Stimulated activated CD8-positive, alpha-beta memory T cell treated with anti-CD3 and anti-CD28 coated beads, Interleukin-15, amount 100 ng/mL, for 1 hour (primary cell): Measurements from ENCODE around the gene BSN.

Source experiments
- DNase-seq: peaks from one replicate; pipeline ENCODE4 v3.0.0-alpha.2; 2020; ENCODE audit warnings: low read depth

The BSN gene

DNA sequence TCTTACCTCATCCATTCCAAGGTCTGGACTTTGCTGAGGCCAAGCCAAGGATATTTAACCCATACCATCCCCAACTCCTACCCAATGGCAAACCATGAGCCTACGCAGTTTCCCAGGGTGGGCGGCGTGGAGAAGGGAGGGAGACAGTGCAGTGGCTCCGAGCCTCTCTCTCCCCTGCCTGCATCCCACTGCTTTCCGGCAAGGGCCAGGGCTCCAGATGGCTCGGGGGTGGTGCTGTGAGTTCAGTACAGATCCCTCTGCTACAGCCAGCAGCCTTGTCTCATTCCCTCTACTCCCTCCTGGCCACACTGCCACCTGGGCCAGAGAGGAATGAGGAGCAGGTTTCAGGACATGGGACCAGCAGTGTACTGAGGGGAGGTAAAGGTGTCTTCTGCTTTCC is 75.6 kb downstream of the BSN start:
- DNase-seq: no peak

- DNase-seq: no peak
Measured at GRCh38 chr3:49630784-49631183, 76.5 kb downstream of the BSN start.

DNA sequence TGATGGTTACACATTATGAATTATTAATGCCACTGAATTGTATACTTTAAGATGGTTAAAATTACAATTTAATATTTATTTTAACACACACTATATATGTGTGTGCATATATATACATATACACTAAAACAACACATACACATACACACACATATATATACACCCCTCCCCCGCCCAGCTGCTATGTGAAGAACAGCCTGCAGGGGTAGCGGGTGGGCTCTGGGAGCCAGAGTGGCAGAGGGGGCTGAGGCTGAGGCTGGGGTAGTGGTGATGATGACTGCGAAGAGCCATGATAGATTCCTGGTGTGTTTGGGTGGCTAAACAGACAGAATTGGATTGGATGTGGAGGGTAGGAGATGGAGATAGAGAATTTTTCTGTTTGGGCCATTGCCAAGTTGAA is 80.5 kb downstream of the BSN start:
- no peak for DNase-seq

DNA sequence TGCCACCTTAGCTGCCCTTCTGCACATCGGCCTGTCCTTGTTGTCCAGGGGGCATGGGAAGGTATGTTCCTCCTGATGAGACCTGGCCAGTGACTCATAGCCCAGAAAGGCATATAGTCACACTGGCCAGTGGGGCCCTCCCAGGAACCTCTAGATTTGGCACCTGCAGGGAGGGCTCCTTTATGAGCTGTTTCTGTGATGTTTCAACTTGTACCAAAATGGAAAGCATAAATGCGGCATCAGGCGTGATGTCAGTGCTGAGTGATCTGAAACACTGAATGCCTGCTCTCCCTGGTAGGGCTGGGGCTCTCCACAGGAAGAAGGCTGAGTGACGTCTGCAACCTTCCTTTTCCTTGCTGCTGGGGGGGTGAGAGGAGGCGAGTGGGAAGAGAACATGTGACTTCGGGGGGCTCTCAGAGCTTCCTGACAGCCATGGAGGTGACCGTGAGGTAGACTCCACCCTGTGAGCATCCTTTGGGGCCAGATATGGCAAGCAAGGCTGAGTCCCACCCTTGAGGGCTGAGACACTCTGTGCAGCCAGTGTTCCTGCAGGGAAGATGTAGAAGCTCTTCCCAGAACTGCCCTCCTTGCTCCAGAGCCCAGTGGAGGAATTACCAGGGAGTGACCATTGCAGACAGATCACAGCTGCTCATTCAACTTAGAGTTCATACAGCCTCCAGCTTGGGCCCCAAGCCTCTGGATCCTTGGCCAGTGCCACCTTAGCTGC is 82.8 kb downstream of the BSN start:
- DNase-seq: no peak

DNA sequence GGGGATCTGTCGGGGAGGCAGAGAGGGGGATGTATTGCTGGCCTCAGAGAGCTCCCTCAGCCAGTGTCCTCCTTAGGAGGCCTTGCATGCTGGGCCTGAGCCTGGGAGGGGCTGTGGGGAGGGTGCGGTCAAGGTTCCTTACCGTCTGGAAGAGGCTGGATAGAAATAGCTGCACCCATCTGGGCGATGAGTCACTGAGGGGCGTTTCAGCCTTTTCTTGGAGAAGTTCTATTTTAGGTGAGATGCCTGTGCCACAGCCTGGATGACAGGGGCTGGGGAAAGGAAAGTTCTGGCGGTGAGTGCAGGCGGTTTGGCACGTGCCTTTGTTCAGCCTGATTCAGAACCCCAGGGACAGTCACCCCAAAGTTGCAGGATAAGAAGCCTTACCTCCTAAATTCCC is 84.2 kb downstream of the BSN start:
- DNase-seq: no peak

DNA sequence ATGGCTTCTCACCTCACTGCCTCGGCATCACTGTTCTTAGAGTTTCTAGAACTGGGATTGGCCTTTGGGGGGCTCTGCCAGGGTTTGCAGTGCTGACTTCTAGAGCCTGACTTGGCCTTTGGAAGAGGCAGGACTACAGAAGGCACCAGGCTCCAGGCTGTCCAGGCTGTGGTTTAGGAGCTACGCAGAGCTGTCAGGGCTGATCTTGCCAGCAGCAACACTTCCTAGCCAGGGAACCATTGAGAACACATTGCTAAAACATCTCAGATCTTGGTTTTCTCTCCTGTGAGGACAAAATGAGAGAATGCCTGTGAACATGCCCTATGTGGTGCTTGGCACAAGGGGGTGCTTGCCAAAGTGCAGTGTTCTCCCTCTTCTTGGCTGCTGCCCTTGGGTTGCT is 85.3 kb downstream of the BSN start:
- DNase-seq: no peak

- no peak for DNase-seq
Measured at GRCh38 chr3:49641292-49641691, 87.0 kb downstream of the BSN start.

DNA sequence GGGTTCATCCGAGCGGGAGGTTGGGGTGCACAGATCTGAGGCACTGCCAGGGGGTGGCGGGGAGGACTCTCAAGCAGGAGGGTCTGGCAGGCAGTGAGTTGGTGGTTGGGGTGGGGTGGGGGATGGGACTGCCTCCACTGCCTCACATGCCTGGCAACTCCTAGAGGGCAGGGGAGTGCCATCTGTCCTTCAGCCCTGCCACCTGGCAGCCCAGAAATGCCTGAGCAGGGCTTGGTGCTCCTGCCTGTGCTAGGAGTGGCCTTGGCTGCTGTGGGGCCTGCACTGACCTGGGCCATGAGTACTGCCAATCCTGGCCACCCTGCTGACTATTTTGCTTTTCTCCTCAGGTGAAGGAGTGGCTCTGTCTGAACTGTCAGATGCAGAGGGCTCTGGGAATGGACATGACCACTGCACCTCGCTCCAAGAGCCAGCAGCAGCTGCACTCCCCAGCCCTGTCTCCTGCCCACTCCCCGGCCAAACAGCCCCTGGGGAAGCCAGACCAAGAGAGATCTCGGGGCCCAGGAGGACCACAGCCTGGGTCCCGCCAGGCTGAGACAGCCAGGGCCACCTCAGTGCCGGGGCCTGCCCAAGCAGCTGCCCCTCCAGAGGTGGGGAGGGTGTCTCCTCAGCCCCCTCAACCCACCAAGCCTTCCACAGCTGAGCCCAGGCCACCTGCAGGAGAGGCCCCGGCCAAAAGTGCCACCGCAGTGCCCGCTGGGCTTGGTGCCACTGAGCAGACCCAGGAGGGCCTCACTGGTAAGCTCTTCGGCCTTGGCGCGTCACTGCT is 87.8 kb downstream of the BSN start:
- no peak for DNase-seq

DNA sequence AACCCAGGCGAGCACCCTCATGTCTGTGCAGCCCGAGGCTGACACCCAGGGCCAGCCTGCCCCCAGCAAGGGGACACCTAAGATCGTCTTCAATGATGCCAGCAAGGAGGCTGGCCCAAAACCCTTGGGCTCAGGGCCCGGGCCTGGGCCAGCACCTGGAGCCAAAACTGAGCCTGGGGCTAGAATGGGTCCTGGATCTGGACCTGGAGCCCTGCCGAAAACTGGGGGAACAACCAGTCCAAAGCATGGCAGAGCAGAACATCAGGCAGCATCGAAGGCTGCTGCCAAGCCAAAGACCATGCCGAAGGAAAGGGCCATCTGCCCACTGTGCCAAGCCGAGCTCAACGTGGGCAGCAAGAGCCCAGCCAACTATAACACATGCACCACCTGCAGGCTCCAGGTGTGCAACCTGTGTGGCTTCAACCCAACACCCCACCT is 88.5 kb downstream of the BSN start:
- DNase-seq: no peak

- no peak for DNase-seq
Measured at GRCh38 chr3:49644684-49645083, 90.4 kb downstream of the BSN start.

DNA sequence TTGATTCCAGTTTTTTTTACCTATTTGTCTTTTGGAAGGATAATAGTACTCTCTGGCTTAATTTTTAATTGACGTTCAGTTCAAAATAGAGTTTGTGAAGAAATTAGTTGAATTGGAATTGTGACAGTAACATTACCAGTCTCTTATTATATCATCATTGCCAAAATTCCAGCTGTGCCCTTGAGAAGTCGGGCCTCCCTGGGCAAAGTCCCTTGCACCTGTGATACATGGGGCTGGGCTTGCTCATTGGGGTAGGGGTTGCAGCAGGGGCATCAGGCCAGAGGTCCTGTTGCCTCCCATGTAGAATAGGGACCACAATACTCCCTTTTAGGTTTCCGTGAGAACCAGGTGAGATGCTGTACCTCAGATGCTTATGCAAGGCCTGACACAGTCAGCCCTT is 92.0 kb downstream of the BSN start:
- no peak for DNase-seq

DNA sequence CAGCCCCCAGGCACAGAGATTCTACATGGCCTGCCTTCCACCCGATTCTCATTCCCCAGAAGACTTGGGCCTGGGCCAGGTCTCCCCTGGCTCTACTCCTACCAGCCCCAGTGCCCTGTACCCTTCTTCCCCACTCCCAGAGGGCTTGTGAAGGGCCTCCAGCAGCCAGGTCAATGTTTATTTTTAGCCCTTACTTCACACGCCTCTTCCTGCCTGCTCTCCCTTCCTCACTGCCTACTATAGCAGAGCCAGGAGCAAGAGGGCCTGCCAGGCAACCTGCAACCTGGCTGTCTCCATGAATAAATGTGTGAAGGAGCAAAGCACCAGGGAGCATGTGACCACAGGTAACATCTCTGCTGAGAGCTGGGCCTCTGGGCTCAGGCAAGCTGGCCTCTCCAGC is 93.5 kb downstream of the BSN start:
- DNase-seq: no peak

GRCh38 chr3:49648354-49649019 is 94.2 kb downstream of the BSN start:
- DNase-seq: no peak

- DNase-seq: no peak
Measured at GRCh38 chr3:49649576-49649975, 95.3 kb downstream of the BSN start.

GRCh38 chr3:49650177-49650576 is 95.9 kb downstream of the BSN start:
- no peak for DNase-seq

GRCh38 chr3:49650637-49651036 is 96.4 kb downstream of the BSN start:
- no peak for DNase-seq

- DNase-seq: no peak
Measured at GRCh38 chr3:49652218-49652902, 98.1 kb downstream of the BSN start.

DNA sequence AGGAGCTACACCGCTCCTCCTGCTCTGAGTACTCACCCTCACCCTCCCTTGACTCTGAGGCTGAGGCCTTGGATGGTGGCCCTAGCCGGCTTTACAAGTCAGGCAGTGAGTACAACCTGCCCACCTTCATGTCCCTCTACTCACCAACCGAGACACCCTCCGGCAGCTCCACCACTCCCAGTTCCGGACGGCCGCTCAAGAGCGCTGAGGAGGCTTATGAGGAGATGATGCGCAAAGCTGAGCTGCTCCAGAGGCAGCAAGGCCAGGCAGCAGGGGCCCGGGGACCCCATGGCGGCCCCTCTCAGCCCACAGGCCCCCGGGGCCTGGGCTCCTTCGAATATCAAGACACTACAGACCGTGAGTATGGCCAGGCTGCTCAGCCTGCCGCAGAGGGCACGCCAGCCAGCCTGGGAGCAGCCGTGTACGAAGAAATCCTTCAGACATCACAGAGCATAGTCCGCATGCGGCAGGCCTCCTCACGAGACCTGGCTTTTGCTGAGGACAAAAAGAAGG is 98.7 kb downstream of the BSN start:
- DNase-seq: no peak

GRCh38 chr3:49653621-49654020 is 99.3 kb downstream of the BSN start:
- DNase-seq: no peak

DNA sequence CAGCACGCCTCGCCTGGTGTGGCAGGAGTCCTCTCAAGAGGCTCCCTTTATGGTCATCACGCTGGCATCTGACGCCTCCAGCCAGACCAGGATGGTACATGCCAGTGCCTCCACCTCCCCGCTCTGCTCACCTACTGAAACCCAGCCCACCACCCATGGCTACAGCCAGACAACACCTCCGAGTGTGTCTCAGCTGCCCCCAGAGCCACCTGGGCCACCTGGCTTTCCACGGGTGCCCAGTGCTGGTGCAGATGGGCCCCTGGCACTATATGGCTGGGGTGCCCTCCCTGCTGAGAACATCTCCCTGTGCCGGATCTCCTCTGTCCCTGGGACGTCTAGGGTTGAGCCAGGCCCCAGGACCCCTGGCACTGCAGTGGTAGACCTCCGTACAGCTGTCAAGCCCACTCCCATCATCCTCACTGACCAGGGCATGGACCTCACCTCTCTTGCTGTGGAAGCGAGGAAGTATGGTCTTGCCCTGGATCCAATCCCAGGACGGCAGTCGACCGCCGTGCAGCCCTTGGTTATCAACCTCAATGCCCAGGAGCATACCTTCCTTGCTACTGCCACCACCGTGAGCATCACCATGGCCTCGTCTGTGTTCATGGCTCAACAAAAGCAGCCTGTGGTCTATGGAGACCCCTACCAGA is 100.0 kb downstream of the BSN start:
- no peak for DNase-seq

GRCh38 chr3:49654955-49655556 is 100.8 kb downstream of the BSN start:
- DNase-seq: no peak
